GM12801 (cell line): ENCODE results near the gene NDUFAF8.

Experiments used
- TF ChIP-seq, protein P1 (sequence below): IDR thresholded peaks from one replicate; pipeline ENCODE4 v1.5.1; 2011; ENCODE audit warnings: control low read depth; ENCODE audit not compliant: insufficient read length; ENCODE audit errors: extremely low read depth

Gene NDUFAF8

DNA sequence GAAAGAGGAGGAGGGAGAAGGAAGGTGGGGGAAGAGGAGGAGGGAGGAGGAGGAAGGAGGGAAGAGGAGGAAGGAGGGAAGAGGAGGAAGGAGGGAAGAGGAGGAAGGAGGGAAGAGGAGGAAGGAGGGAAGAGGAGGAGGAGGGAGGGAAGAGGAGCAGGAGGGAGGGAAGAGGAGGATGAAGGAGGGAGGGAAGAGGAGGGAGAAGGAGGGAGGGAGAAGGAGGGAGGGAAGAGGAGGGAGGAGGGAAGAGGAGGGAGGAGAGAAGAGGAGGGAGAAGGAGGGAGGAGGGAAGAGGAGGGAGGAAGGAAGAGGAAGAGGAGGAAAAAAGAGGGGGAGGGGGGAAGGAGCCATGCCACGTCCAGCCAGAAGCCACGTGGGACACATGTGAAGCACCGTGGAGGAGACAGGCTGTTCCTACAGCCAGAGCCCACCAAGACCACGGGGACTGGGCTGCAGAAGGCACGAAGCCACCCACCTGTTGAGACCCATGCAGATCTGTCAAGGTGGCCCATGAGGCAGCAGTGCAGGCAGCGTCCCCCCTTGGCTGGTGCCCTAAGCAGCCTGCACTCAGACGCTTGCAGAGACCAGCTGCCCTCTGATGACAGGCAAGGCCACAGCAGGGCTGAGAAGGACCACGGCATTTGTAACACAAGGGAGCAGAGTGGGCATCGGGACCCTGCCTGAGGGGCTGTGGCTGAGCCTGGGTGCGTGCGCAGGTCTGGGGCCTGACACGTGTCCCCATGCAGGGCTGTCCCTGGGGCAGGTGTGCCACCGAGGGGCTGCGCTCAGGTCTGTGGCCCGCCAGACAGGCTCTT, 10.3 kb downstream of the NDUFAF8 start:
- TF ChIP-seq, protein P1, sequence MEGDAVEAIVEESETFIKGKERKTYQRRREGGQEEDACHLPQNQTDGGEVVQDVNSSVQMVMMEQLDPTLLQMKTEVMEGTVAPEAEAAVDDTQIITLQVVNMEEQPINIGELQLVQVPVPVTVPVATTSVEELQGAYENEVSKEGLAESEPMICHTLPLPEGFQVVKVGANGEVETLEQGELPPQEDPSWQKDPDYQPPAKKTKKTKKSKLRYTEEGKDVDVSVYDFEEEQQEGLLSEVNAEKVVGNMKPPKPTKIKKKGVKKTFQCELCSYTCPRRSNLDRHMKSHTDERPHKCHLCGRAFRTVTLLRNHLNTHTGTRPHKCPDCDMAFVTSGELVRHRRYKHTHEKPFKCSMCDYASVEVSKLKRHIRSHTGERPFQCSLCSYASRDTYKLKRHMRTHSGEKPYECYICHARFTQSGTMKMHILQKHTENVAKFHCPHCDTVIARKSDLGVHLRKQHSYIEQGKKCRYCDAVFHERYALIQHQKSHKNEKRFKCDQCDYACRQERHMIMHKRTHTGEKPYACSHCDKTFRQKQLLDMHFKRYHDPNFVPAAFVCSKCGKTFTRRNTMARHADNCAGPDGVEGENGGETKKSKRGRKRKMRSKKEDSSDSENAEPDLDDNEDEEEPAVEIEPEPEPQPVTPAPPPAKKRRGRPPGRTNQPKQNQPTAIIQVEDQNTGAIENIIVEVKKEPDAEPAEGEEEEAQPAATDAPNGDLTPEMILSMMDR = no peak

- TF ChIP-seq, protein P1 = no peak
Measured at GRCh38 chr17:81250286-81251093, 11.4 kb downstream of the NDUFAF8 start.

GRCh38 chr17:81251094-81251708, 12.1 kb downstream of the NDUFAF8 start:
- TF ChIP-seq, protein P1 = no peak

- TF ChIP-seq, protein P1 = no peak
Measured at GRCh38 chr17:81251709-81252301, 12.7 kb downstream of the NDUFAF8 start.

DNA sequence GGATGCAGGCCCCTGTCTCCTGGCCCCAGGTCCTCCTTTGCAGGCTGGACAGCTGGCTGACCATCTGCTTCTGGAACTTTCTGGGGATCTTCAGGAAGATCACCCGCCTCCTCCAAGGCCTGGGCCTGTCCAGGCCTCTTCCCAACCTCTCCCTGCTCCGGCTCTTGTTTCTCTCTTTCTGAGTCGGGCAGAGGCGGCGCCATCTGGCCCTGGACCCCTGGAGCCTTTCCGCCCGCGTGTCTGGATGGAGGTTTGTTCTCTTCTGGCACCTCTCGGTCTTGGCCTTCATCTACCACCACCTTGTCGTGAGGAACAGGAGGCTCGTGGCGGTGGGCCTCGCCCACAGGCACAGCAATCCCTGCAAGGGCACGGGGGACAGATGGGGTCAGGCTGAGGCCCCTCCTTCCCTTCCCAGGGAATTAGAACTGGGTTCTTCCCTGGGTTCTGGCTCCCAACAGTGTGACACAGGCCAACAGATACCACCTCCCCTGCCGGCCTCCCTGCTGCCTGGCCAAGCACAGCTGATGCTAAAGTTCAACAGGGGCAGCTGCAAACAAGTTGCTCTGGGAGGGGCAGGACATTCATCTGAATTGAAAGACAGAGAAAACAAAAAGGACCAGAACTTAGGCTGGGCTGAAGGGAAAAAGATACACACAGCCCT, 13.3 kb downstream of the NDUFAF8 start:
- TF ChIP-seq, protein P1 = no peak

DNA sequence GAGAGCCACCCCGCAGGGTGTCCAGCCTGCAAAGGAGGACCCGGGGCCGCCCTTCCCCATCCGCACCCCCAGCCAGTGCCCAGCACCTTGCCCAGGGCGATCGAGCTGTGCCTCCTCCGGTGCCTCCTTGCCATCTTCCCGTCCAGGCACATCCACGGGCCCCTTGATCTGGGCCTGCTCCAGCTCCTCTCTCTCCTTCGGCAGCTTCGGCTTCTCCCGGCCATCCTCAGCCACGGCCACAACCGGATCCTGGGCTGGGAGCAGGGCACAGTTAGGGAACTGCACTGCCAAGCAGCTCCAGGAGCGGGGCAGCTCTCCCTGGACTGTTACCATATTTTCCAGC, 13.8 kb downstream of the NDUFAF8 start:
- TF ChIP-seq, protein P1 = no peak
